Right cardiac atrium (tissue), 5 donors: ENCODE measurements around the gene NCAPG. TPM values are rescaled to one million over a fixed set of nuclear protein-coding genes. Genes with fewer than 3 reads are reported as not detected.
"Not testable (repeated sequence)": the region's sequence is repeated elsewhere in the genome, so short reads cannot be mapped to it uniquely, and the experiment has no call there.

Source experiments
- ATAC-seq, 2 donors: fragments of 200-7000 bp; cut with Tn5 transposase; one replicate each; pipeline versions ENCODE4 v1.8.0 to v1.9.1; 2020; ENCODE audit warnings: moderate library complexity in 2 of 2, mild to moderate bottlenecking in 1 of 2
- DNase-seq, 3 donors: peaks; one replicate each; pipeline ENCODE4 v3.0.0-alpha.2; 2020
- H3K27ac ChIP-seq: one replicate; pipeline ENCODE4 v1.5.1; 2013; ENCODE audit warnings: mild to moderate bottlenecking, low read length, control low read depth, moderate library complexity
- H3K27me3 ChIP-seq: one replicate; pipeline ENCODE4 v1.6.1; 2013; ENCODE audit not compliant: control insufficient read depth, insufficient read depth
- H3K4me1 ChIP-seq: one replicate; pipeline ENCODE4 v1.6.1; 2013; ENCODE audit warnings: low read length; ENCODE audit not compliant: control insufficient read depth, insufficient read depth
- H3K4me3 ChIP-seq: one replicate; pipeline ENCODE4 v1.5.1; 2013; ENCODE audit warnings: low read length, control low read depth
- H3K9me3 ChIP-seq: one replicate; pipeline ENCODE4 v1.6.1; 2013; ENCODE audit warnings: low read length; ENCODE audit not compliant: control insufficient read depth
- WGBS: extraction: QIAGEN DNeasy Blood & Tissue Kit; methylation state at CpG from one replicate; pipeline ENCODE4 v1.1.7; 2013; 5-methylcytosine and 5-hydroxymethylcytosine counted together
- intact Hi-C, 4 donors: fragments of 100-400 bp; cut with DNase I; formaldehyde crosslinking; loops; one replicate each; pipeline versions ENCODE4 v1.11.0 to v1.14.0; 2022 to 2023
- polyA plus RNA-seq: library from polyadenylated mRNA; stranded (reverse); fragments of 200-250 nt; gene quantifications from one replicate; pipeline ENCODE4 v1.2.3, GENCODE V29; 2013
- total RNA-seq, 4 donors: library from RNA; stranded (reverse); fragmentation: NEBNext Ultra II Directional; extraction: Animal tissue kit (Norgen Biotek cat#: 25700); gene quantifications; one replicate each; pipeline ENCODE4 v1.2.1, GENCODE V29; 2021
- donor health status: healthy with polysubstance abuse.
- donor health status: DM: no; HTN: yes; CAD: no.
- donor health status: DM: no; HTN: no; CAD: no.
- donor health status: DM: no; HTN: yes; CAD: no; lungs with severe emphysema.
- donor health status: DM: yes; HTN: yes; CAD: no.

NCAPG gene
- total and polyA plus RNA-seq, 5 donors = 0.14 to 1.3 (median 0.31) TPM

DNA sequence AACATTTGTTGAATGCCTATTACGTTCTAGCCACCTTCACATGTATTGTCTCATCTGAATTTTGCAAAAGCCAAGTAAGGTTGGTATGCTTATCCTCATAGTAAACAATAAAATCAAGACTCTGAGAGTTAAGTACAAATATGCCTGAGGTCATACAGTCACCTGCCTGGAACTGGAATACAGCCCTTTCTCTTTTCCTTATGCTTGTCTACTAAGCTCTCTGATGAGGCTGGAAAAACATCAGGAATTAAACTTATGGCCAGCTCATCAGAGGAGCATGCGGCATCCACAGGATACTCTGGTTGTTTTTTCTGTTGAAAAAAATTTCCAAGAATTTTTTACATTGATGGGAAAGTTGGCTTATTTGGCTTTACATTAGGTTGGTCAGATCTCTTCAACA lies 35.5 kb downstream of the NCAPG start:
- 93% methylated on average over 2 of the region's 2 CpGs for WGBS
- Histone ChIP-seq H3K4me3 (no peak overlapping the region), H3K4me1 (no peaks in the 10 kb centered on the region), H3K27me3 (no peaks in the 10 kb centered on the region), H3K27ac (no peak overlapping the region), H3K9me3 (no peaks in the 10 kb centered on the region)
- ATAC-seq (no peak), DNase-seq (no peak)
- intact Hi-C loops = no loop called here

DNA sequence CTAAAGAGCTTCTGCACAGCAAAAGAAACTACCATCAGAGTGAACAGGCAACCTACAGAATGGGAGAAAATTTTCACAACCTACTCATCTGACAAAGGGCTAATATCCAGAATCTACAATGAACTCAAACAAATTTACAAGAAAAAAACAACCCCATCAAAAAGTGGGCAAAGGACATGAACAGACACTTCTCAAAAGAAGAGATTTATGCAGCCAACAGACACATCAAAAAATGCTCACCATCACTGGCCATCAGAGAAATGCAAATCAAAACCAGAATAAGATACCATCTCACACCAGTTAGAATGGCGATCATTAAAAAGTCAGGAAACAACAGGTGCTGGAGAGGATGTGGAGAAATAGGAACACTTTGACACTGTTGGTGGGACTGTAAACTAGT lies 39.5 kb downstream of the NCAPG start:
- H3K27me3 ChIP-seq, intact Hi-C loops, H3K4me3 ChIP-seq, ATAC-seq, H3K4me1 ChIP-seq, H3K27ac ChIP-seq, H3K9me3 ChIP-seq, DNase-seq: not testable (repeated sequence)
- WGBS = 100% methylated on average over 1 of the region's 1 CpG

DNA sequence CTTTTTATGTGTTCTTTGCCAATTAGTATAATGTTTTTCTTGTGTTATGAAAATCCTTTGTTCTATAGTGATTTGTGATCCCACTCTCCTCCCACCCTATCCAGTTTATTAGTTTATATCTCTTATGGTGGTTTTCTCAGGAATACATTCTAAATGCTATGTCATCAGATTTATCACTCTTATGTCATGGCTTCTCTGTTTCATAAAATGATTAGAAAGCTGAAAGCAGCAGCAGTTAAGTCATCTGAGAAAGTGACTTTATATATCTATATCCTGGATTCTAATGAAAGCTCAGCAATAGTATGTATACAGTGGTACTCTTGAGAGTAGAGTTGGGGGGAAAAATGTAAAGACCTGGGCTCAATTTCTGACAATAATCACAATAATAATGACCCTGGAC lies 41.2 kb downstream of the NCAPG start:
- H3K27ac ChIP-seq = no peak overlapping the region

DNA sequence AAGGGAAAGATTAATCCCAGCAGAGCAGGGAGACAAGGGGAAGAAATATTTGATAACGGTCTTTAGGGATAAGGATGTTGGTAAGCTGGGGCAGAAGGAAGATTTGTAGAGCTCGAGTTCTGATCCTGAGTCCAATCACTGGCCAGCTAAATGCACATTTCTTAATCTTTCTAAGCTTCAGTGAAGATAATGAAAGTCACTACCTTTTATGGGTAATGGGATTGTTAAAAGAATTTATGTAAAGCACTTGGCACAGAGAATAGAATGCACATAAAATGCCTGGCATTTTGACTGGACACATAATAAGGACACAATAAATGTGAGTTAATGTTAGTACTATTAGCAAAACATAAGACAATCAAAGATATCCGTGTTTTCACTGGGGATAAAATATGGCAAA lies 43.3 kb downstream of the NCAPG start:
- Histone ChIP-seq H3K27me3 (no peaks in the 10 kb centered on the region), H3K27ac (no peak overlapping the region), H3K4me3 (no peak overlapping the region), H3K4me1 (no peaks in the 10 kb centered on the region), H3K9me3 (no peaks in the 10 kb centered on the region)
- WGBS = 83% methylated on average over 3 of the region's 3 CpGs
- ATAC-seq (no peak), DNase-seq (no peak)
- intact Hi-C loops = no loop called here

More for the DNA sequence above, 41.2 kb downstream of the NCAPG start:
- no peaks in the 10 kb centered on the region for H3K9me3 ChIP-seq
- H3K4me3 ChIP-seq = no peak overlapping the region
- intact Hi-C loops = no loop called here
- DNase-seq (no peak), ATAC-seq (no peak)
- no peaks in the 10 kb centered on the region for H3K27me3 ChIP-seq
- H3K4me1 ChIP-seq = no peaks in the 10 kb centered on the region

DNA sequence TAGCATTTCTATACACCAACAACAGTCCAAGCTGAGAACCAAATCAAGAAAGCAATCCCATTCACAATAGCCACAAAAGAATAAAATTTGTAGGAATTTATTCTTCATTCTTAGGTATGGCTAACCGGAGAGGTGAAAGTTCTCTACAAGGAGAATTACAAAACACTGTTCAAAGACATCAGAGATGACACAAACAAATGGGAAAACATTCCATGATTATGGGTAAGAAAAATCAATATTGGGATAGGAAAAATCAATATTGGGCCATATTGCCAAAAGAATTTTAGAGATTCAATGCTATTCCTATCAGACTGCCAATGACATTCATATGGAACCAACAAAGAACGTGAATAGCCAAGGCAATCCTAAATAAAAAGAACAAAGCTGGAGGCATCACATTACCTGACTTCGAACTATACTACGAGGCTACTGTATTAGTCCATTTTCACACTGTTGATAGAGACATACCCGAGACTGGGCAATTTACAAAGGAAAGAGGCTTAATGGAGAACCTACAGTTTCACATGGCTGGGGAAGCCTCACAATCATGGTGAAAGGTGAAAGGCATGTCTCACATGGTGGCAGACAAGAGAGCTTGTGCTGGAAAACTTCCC lies 49.1 kb downstream of the NCAPG start:
- WGBS = 97% methylated on average over 5 of the region's 5 CpGs

DNA sequence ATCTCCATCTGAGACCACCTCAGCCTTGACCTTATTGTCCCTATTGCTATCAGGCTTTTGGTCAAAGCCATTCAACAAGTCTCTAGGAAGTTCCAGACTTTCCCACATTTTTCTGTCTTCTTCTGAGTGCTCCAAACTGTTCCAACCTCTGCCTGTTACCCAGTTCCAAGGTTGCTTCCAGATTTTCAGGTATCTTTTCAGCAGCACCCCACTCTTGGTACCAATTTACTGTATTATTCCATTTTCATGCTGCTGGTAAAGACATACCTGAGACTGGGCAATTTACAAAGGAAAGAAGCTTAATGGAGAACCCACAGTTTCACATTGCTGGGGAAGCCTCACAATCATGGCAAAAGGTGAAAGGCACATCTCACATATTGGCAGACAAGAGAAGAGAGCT lies 51.1 kb downstream of the NCAPG start:
- intact Hi-C loops, DNase-seq, ATAC-seq, H3K4me1 ChIP-seq, H3K27me3 ChIP-seq, H3K27ac ChIP-seq, H3K9me3 ChIP-seq, H3K4me3 ChIP-seq: not testable (repeated sequence)

More for the DNA sequence above, 49.1 kb downstream of the NCAPG start:
- ATAC-seq = no peak
- Histone ChIP-seq H3K4me3 (no peak overlapping the region), H3K4me1 (no peaks in the 10 kb centered on the region), H3K27me3 (no peaks in the 10 kb centered on the region), H3K27ac (no peak overlapping the region), H3K9me3 (no peaks in the 10 kb centered on the region)
- intact Hi-C loops = no loop called here
- DNase-seq = no peak

DNA sequence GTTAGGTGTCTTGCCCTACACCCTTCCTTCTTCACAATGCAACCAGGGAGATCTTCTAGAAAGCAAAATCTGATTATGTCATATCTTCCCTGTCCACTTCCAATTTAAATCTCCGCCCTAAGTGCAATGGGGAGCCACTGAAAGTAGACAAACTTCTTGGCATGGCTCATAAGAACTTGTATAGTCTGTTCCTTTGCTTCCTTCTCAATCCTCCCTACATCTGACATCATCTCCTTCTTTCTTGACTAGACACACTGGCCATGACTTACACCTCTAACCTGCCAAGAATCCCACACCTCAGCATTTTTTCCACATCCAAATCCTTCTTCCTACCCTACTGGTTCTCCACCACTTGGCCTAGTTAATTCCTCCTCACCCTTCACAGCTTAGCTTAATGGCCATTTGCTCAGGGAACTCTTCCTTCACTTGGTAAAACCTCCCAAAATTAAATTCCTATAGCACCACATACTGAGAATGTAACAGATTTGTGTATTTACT lies 55.1 kb downstream of the NCAPG start:
- 91% methylated on average over 1 of the region's 1 CpG for WGBS
- Histone ChIP-seq H3K4me1 (no peaks in the 10 kb centered on the region), H3K27ac (no peak overlapping the region), H3K27me3 (no peaks in the 10 kb centered on the region), H3K4me3 (no peak overlapping the region), H3K9me3 (no peaks in the 10 kb centered on the region)
- intact Hi-C loops = no loop called here
- DNase-seq = no peak
- ATAC-seq = no peak

DNA sequence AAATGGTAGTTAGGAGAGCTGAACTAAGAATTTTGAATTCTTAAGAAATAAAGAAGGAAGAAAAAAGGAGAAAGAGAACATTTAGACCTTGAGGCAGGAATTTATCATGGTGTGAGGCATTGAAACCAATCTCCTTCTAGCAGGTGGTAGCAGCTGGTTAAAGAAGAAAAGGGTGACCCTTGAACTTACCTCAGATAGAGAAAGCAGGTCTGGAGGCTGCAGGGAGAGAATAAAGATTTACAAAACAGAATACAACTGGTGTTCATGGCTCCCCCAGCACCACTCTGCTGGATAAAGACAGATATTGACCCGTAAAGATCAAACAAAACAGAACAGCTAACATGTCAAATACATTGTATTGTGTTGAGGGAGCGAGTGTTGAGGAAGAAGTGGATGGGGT lies 56.0 kb downstream of the NCAPG start:
- Histone ChIP-seq H3K4me3 (no peak overlapping the region), H3K4me1 (no peaks in the 10 kb centered on the region), H3K27me3 (no peaks in the 10 kb centered on the region), H3K9me3 (no peaks in the 10 kb centered on the region), H3K27ac (no peak overlapping the region)
- 88% methylated on average over 2 of the region's 2 CpGs for WGBS
- intact Hi-C loops = no loop called here
- DNase-seq (no peak), ATAC-seq (no peak)

DNA sequence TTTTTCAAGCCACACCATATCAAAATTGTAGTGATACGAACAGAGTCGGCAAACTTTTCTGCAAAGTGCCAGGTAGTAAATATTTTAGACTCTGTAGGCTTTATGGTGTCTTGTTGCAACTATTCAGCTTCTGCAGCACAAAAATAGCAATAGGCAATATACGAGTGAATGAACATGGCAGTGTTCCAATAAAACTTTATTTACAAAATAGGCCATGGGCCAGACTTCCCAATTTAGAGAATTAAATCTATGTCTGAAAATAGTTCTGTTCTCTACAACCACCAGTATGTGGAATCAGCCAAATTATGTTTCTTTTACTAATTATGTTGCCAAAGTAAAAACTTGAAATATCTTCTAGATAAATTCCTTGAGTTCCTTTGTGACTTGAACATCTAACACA lies 56.5 kb downstream of the NCAPG start:
- H3K27ac ChIP-seq = no peak overlapping the region
- no peaks in the 10 kb centered on the region for H3K9me3 ChIP-seq
- H3K4me3 ChIP-seq = no peak overlapping the region
- DNase-seq = no peak
- intact Hi-C loops = no loop called here
- H3K27me3 ChIP-seq = no peaks in the 10 kb centered on the region
- 72% methylated on average over 3 of the region's 3 CpGs for WGBS
- H3K4me1 ChIP-seq = no peaks in the 10 kb centered on the region
- no peak for ATAC-seq

DNA sequence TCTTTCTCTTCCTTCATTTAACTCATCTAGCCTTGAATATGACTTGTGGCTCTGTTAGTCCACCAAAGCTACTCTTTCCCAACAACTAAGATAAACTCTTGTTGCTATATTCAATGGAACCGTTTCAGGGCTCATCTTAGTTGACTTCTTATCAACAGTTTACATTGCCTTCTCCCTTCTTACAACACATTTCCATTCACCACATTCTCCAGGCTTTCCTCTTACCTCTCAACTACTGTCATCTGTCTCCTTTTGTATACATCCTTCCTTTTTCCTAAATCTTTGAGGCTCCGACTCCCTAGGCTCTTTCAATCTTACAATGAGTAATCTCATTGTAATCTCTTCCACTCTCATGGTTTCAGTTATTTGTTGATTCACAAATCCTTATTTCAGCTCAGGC lies 58.5 kb downstream of the NCAPG start:
- H3K4me1 ChIP-seq = no peaks in the 10 kb centered on the region
- H3K27ac ChIP-seq = no peak overlapping the region
- intact Hi-C loops = no loop called here
- ATAC-seq = no peak
- H3K9me3 ChIP-seq = no peaks in the 10 kb centered on the region
- no peak overlapping the region for H3K4me3 ChIP-seq
- 76% methylated on average over 2 of the region's 2 CpGs for WGBS
- no peak for DNase-seq
- H3K27me3 ChIP-seq = no peaks in the 10 kb centered on the region

DNA sequence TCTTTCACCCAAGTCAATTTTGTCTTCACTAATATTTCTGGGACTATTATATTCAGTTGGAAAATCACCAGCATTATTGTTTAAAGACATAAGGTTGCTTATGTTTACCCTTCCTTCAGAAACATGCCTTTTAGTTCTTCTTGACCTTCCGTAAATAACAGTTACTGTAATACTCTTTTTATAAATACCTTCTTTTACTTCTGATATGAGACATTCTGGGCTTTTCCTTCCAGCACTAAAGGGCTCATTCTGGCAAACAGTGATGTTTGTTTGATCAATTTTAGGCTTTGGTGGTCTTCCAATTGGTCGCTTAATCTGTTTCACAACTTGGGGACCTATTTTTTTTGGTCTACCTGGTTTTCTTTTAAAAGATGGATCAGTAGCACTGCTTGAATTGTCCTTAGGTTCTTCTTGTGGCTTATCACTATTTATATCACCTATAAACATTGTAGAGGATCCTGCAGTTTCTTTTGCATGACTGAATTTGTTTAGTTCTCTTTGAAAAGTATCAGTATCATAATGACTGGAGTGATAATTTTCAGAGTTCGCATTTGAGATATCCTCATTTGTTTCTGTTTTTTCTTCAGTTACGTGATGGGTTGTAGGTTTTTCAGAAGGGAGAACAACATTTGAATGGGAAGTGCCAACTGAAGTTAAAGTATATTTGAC lies 64.8 kb downstream of the NCAPG start:
- ATAC-seq = no peak
- intact Hi-C loops = no loop called here
- Histone ChIP-seq H3K9me3 (no peaks in the 10 kb centered on the region), H3K27ac (no peak overlapping the region), H3K27me3 (no peaks in the 10 kb centered on the region), H3K4me1 (no peaks in the 10 kb centered on the region), H3K4me3 (no peak overlapping the region)
- no peak for DNase-seq
- 96% methylated on average over 4 of the region's 4 CpGs for WGBS
